Measurements from ENCODE around the gene BACE2.

DNA sequence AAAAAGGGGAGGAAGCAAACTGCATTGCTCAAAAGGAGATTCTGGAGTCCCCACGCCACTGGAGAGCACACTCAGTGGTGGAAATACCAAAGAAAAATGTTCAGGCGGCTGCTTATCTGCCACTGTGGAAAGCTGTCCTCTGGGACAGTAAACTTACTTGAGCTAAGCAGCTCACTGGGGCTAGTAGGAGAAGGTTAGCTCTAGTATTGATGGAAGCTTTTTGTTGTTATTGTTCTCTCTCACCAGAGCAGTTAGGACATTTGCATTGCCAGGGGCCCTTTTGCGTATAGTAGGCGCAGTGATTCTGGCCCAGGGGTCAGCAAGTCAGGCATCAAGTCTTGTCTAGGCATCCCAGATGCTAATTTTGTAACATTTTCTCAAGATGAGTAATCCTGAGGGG lies 15.6 kb downstream of the BACE2 start:
- TF ChIP-seq, protein P1, sequence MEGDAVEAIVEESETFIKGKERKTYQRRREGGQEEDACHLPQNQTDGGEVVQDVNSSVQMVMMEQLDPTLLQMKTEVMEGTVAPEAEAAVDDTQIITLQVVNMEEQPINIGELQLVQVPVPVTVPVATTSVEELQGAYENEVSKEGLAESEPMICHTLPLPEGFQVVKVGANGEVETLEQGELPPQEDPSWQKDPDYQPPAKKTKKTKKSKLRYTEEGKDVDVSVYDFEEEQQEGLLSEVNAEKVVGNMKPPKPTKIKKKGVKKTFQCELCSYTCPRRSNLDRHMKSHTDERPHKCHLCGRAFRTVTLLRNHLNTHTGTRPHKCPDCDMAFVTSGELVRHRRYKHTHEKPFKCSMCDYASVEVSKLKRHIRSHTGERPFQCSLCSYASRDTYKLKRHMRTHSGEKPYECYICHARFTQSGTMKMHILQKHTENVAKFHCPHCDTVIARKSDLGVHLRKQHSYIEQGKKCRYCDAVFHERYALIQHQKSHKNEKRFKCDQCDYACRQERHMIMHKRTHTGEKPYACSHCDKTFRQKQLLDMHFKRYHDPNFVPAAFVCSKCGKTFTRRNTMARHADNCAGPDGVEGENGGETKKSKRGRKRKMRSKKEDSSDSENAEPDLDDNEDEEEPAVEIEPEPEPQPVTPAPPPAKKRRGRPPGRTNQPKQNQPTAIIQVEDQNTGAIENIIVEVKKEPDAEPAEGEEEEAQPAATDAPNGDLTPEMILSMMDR (IDR thresholded peaks at IDR 0.05; ENCODE audit: extremely low read depth in 1 of 2, insufficient read depth in 1 of 2, low read depth in 1 of 2, low read length in 2 of 2), result no peak
- no peak for TF ChIP-seq POLR2A (IDR thresholded peaks at IDR 0.05; ENCODE audit: low read depth, low read length)
- no peak for TF ChIP-seq MYC (IDR thresholded peaks at IDR 0.05; ENCODE audit: low read depth, low read length)
